HCT116 (cell line): ENCODE measurements around the gene MYLK. TPM values are rescaled to one million over a fixed set of nuclear protein-coding genes. Genes with fewer than 3 reads are reported as not detected.

Source experiments
- ATAC-seq: fragments of 200-7000 bp; cut with Tn5 transposase; 2 replicates; pipeline ENCODE4 v1.9.1; 2020; ENCODE audit warnings: mild to moderate bottlenecking, moderate library complexity
- BruUV-seq: library from RNA; stranded (reverse); fragments of 400-500 nt; replicated peaks from 2 replicates; lab custom pipeline; 2021; lab: Mats Ljungman, UMichigan
- CTCF ChIA-PET: fragments of 300-600 bp; sonication (Branson Sonifier 250); formaldehyde crosslinking; loops from one replicate; lab custom pipeline; 2021; ENCODE audit warnings: antibody characterized with exemption; lab: Charles Lee
- POLR2A ChIA-PET: fragments of 300-600, 350-600 bp; sonication (Branson Sonifier 250); formaldehyde crosslinking; loops from one replicate; lab custom pipeline; 2021; ENCODE audit warnings: antibody characterized with exemption; lab: Charles Lee
- RAD21 ChIA-PET, 2 experiments: fragments of 300-600 bp; sonication (Branson Sonifier 250); formaldehyde crosslinking; loops; one replicate each; lab custom pipeline; 2023; ENCODE audit warnings: low total read pairs in 2 of 2; ENCODE audit not compliant: uncharacterized antibody in 2 of 2, unreplicated experiment in 2 of 2, low non-redundant PET in 1 of 2; lab: Charles Lee
- DNase-seq: peaks from one replicate; pipeline ENCODE4 v3.0.0-alpha.2; 2010; ENCODE audit warnings: low read depth, low spot score
- H2AFZ ChIP-seq: fragments of 200-600 bp; shearing (Covaris generic), sonication (generic); 2 replicates; pipeline ENCODE4 v1.6.1; 2017; ENCODE audit warnings: low read depth, mixed run types, mixed read lengths, antibody characterized with exemption, low read length; ENCODE audit not compliant: poor library complexity, severe bottlenecking
- H3K27ac ChIP-seq: 2 replicates; pipeline ENCODE4 v1.5.1; 2012; ENCODE audit warnings: low read depth, low read length
- H3K27me3 ChIP-seq: fragments of 200-600 bp; sonication (generic); 2 replicates; pipeline ENCODE4 v1.6.1; 2016; ENCODE audit warnings: mixed run types, low read length, mixed read lengths; ENCODE audit not compliant: insufficient read depth
- H3K36me3 ChIP-seq, 2 experiments: fragments of 200-500 bp in 1 of 2; fragments of 200-600 bp in 1 of 2; sonication (Bioruptor generic) in 1 of 2; sonication (generic) in 1 of 2; 2 replicates each; pipeline versions ENCODE4 v1.5.1 to v1.6.1; 2014 to 2016; ENCODE audit warnings: low read length in 2 of 2, inconsistent platforms in 1 of 2, mixed read lengths in 1 of 2, mixed run types in 1 of 2; ENCODE audit not compliant: insufficient read depth in 2 of 2, control insufficient read depth in 1 of 2
- H3K4me1 ChIP-seq, 2 experiments: fragments of 200-600 bp in 1 of 2; sonication (generic) in 1 of 2; 2 replicates each; pipeline versions ENCODE4 v1.5.1 to v1.6.1; 2012 to 2017; ENCODE audit warnings: low read length in 2 of 2, inconsistent platforms in 1 of 2, mild to moderate bottlenecking in 1 of 2, mixed read lengths in 1 of 2, mixed run types in 1 of 2, moderate library complexity in 1 of 2; ENCODE audit not compliant: insufficient read depth in 2 of 2, control insufficient read depth in 1 of 2
- H3K4me2 ChIP-seq: fragments of 200-600 bp; sonication (generic); 2 replicates; pipeline ENCODE4 v1.6.1; 2017; ENCODE audit warnings: mixed run types, low read length, mixed read lengths
- H3K4me3 ChIP-seq, 2 experiments: fragments of 200-600 bp in 1 of 2; sonication (generic) in 1 of 2; replicated peaks in 1 of 2; 2 replicates each; pipeline ENCODE4 v1.5.1; 2011 to 2016; ENCODE audit warnings: low read length in 2 of 2, control low read depth in 1 of 2, low read depth in 1 of 2, mild to moderate bottlenecking in 1 of 2, mixed read lengths in 1 of 2, mixed run types in 1 of 2
- H3K79me2 ChIP-seq: fragments of 200-600 bp; sonication (generic); 2 replicates; pipeline ENCODE4 v1.6.1; 2017; ENCODE audit warnings: mild to moderate bottlenecking, mixed run types, low read length, moderate library complexity, mixed read lengths; ENCODE audit not compliant: insufficient read depth
- H3K9ac ChIP-seq: fragments of 200-600 bp; sonication (generic); 2 replicates; pipeline ENCODE4 v1.6.1; 2016; ENCODE audit warnings: low read length, mixed read lengths
- H3K9me2 ChIP-seq: fragments of 200-600 bp; sonication (generic), shearing (Covaris generic); 2 replicates; pipeline ENCODE4 v1.6.1; 2017; ENCODE audit warnings: mixed run types, mild to moderate bottlenecking, moderate library complexity; ENCODE audit not compliant: insufficient read depth
- H3K9me3 ChIP-seq, 2 experiments: fragments of 200-500 bp in 1 of 2; fragments of 200-600 bp in 1 of 2; sonication (Bioruptor generic) in 1 of 2; sonication (generic) in 1 of 2; 2 replicates each; pipeline ENCODE4 v1.6.1; 2014 to 2017; ENCODE audit warnings: low read length in 2 of 2, mixed read lengths in 2 of 2, inconsistent platforms in 1 of 2, low read depth in 1 of 2, mild to moderate bottlenecking in 1 of 2, mixed run types in 1 of 2, moderate library complexity in 1 of 2; ENCODE audit not compliant: control insufficient read depth in 1 of 2, insufficient read depth in 1 of 2
- H4K20me1 ChIP-seq: fragments of 200-600 bp; sonication (generic), shearing (Covaris generic); 2 replicates; pipeline ENCODE4 v1.6.1; 2017; ENCODE audit warnings: mixed run types, mild to moderate bottlenecking, moderate library complexity; ENCODE audit not compliant: insufficient read depth
- CBX3 ChIP-seq: IDR thresholded peaks from 2 replicates; pipeline ENCODE4 v1.6.1; 2012; ENCODE audit warnings: low read depth
- CEBPB ChIP-seq: IDR thresholded peaks from 2 replicates; pipeline ENCODE4 v1.6.1; 2012; ENCODE audit warnings: low read depth
- EGR1 ChIP-seq: IDR thresholded peaks from 2 replicates; pipeline ENCODE4 v1.6.1; 2012; ENCODE audit warnings: low read depth
- EZH2 ChIP-seq: fragments of 200-600 bp; sonication (generic); IDR thresholded peaks from 2 replicates; pipeline ENCODE4 v1.6.1; 2017; ENCODE audit warnings: antibody characterized with exemption, mixed run types
- RAD21 ChIP-seq: IDR thresholded peaks from 2 replicates; pipeline ENCODE4 v1.6.1; 2012; ENCODE audit warnings: low read depth, mild to moderate bottlenecking
- TCF7L2 ChIP-seq: IDR thresholded peaks from 2 replicates; pipeline ENCODE4 v1.7.0; 2011; ENCODE audit warnings: borderline replicate concordance, inconsistent platforms; ENCODE audit not compliant: insufficient read depth, insufficient read length; ENCODE audit errors: extremely low read depth
- YY1 ChIP-seq: IDR thresholded peaks from 2 replicates; pipeline ENCODE4 v1.6.1; 2011; ENCODE audit warnings: low read length, low read depth, moderate library complexity, mild to moderate bottlenecking; ENCODE audit not compliant: insufficient replicate concordance; ENCODE audit errors: extremely low read depth
- ZFX ChIP-seq: fragments of 450-650 bp; IDR thresholded peaks from 2 replicates; pipeline ENCODE4 v1.6.1; 2017
- intact Hi-C: fragments of 100-400 bp; cut with micrococcal nuclease; formaldehyde crosslinking; loops from 2 replicates; pipeline ENCODE4 v1.10.0; 2022
- total RNA-seq: library from RNA; stranded (reverse); gene quantifications from one replicate; pipeline ENCODE4 v1.2.1, GENCODE V29; 2021; ENCODE audit not compliant: unreplicated experiment

Gene MYLK
- total RNA-seq, 1 experiment from 2014 or later, result 3.8 TPM

DNA sequence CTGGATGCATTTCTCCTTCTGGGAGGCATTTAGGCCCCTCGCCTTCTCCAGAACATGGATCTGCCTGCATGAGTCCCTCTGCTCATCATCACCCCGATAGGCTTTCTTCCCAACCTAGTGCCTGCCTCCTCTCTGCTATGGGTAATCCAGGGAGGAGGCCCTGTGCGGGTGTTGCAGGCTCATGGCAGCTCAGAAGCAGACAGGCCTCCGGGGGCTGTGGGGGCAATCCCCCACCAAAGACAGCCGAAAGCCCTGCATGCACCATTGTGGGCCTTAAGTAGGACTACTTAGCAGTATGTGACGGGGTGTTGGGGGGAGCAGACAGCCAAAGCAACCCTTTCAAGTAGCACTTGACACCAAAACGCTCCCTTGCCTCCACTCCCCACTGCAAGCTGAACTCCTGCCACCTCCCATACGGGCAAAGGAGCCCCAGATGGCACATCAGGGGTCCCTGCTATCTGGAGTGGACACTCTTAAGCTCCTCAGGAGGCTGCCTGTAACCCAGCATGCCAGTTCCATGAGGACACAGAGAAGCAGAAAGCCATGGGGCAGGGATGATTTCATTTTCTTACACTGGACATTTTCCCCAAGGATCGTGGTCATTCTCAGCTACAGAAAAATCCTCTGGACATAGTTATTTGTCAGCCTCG is 200.5 kb downstream of the MYLK start:
- Histone ChIP-seq H3K9me2 (no peaks in the 10 kb centered on the region), H2AFZ (no peak overlapping the region), H3K4me3 (no peak overlapping the region), H3K27ac (no peak overlapping the region), H3K27me3 (no peaks in the 10 kb centered on the region), H3K4me2 (no peak overlapping the region), H3K36me3 (no peaks in the 10 kb centered on the region), H4K20me1 (no peaks in the 10 kb centered on the region), H3K9me3 (no peaks in the 10 kb centered on the region), H3K79me2 (no peaks in the 10 kb centered on the region), H3K4me1 (peaks cover 4 to 11% of the 10 kb centered on the region in 2 experiments; a peak in 3 of 4 replicates), H3K9ac (no peak overlapping the region)
- ChIA-PET RAD21 (no interaction called here), POLR2A (no interaction called here), CTCF (no interaction called here)
- no TSS peak for BruUV-seq
- TF ChIP-seq CBX3 (no peak), ZFX (no peak), RAD21 (no peak), YY1 (no peak), CEBPB (no peak)
- intact Hi-C loops, result no loop called here
- ATAC-seq, result no peak
- DNase-seq, result no peak

DNA sequence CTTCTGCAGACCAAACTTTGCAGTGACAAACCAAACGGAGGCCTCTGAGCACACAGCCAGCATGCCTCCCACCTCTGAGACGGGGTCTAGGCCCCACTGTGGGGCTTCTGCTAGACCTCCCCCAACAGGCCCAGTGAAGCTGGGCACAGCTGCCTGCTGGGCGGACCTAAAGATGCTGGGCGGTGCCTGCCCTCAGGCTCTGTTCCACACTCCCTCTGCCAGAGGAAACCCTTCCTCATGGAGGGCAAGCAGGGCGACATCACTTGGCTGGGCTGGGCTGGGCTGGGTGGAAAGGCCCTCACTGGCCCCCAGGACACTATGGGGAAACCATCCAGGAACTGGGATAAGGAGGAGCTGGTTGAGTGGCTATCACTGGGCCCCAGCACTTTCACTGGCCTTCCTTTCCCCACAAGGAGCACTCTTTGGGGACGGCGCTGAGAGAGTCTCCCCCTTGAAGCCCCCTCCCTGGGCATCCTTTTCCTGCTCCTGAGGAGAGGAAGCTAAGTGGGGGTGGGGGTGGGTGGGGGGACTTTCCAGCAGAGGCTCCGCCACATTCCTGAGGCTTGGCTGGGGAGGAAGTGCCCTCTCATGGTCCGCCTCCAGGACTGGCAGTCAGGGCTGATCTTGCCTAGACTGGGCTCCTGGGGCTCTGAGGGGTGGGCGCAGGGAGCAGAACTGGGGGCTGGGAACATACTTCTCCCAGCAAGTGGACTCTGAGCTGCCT is 201.2 kb downstream of the MYLK start:
- intact Hi-C loops, result no loop called here
- Histone ChIP-seq H3K79me2 (no peaks in the 10 kb centered on the region), H3K27me3 (peaks cover 4% of the 10 kb centered on the region; the same call in 1 of the 2 replicates), H3K4me3 (no peak overlapping the region), H3K4me2 (no peak overlapping the region), H3K36me3 (no peaks in the 10 kb centered on the region), H3K9me3 (no peaks in the 10 kb centered on the region), H3K9me2 (no peaks in the 10 kb centered on the region), H3K4me1 (peaks cover 0 to 7% of the 10 kb centered on the region in 2 experiments; a peak in 2 of 4 replicates), H2AFZ (no peak overlapping the region), H3K27ac (no peak overlapping the region), H3K9ac (no peak overlapping the region), H4K20me1 (no peaks in the 10 kb centered on the region)
- POLR2A ChIA-PET, result no interaction called here
- RAD21 ChIA-PET, result no interaction called here
- no TSS peak for BruUV-seq
- ATAC-seq (no peak), DNase-seq (no peak)
- CTCF ChIA-PET, result no interaction called here
- no peak for TF ChIP-seq CEBPB
- no peak for TF ChIP-seq EGR1
- TF ChIP-seq TCF7L2, result no peak
- TF ChIP-seq EZH2, result no peak
- TF ChIP-seq YY1, result no peak
